ENCODE measurements around the gene DCPS. TPM values are rescaled to one million over a fixed set of nuclear protein-coding genes. Genes with fewer than 3 reads are reported as not detected.

The DCPS gene
- total RNA-seq, 1 experiment from 2014 or later: 25.6 TPM

DNA sequence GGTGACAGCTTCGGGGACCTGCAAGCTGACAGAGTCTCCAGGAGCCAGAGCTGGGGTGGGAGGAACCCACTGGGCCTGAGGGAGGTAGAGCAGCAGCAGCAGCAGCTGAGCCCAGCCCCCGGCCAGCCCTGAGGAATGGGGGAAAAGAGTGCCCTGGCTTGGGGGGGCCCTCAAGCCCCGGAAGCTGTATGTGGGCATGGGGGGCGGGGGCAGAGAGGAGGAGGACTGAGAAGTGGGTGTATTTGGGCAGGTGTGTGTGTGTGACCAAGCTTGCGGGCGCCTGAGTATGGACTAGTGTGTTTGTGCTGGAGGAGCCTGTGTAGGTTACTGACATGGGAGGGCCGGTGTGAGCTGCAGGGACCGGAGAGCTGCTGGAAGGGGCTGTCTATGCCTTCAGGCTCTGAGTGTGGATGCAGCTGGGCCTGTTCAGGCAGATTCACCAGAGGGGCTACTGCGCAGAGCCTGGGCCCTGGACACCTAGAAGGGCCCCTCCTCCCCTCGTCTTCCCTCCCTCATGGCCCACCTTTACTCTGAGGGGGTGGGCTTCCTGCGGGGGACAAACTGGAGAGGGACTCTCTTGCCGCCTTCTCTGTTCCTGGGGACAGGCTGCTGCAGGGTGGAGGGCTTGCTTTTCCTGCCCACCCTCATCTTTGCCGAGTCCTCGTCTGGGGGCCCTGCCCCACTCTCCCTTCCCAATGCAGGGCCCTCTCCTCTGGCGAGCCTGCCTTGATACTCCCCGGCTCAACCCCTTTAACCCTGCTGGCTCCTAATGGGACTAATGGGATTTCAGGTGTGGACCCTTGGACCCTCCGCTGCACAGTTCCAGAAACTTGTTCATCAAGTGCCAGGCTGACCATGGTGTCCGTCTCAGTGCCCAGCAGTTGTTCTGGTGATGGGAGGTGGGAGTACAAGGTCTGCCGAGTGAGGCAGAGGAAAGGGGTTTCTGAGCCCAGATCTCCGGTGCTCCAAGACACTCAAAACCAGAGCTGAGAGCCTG lies 79.8 kb downstream of the DCPS start:
- Histone ChIP-seq H3K36me3 (ENCODE audit: control insufficient read depth in 1 of 2, insufficient read depth in 2 of 2, low read length in 2 of 2) (no peaks in the 10 kb centered on the region), H2AFZ (ENCODE audit: low read depth, low read length, poor library complexity, severe bottlenecking) (no peak overlapping the region), H3K4me2 (ENCODE audit: low read length) (no peak overlapping the region), H3K9ac (ENCODE audit: low read length) (no peak overlapping the region), H4K20me1 (ENCODE audit: insufficient read depth) (no peaks in the 10 kb centered on the region), H3K4me1 (ENCODE audit: control insufficient read depth in 1 of 2, insufficient read depth in 2 of 2, low read length in 2 of 2) (no peaks in the 10 kb centered on the region), H3K79me2 (ENCODE audit: insufficient read depth, low read length) (no peaks in the 10 kb centered on the region), H3K9me2 (ENCODE audit: insufficient read depth) (no peaks in the 10 kb centered on the region), H3K27me3 (ENCODE audit: insufficient read depth, low read length) (no peaks in the 10 kb centered on the region), H3K27ac (ENCODE audit: low read depth, low read length) (no peak overlapping the region), H3K4me3 (replicated peaks in 1 of 2; ENCODE audit: low read depth in 1 of 2, low read length in 2 of 2) (no peak overlapping the region), H3K9me3 (ENCODE audit: control insufficient read depth in 1 of 2, insufficient read depth in 1 of 2, low read depth in 1 of 2, low read length in 2 of 2) (no peaks in the 10 kb centered on the region)
- POLR2A ChIA-PET: no interaction called here
- no TSS peak for BruUV-seq (replicated peaks)
- no peak for DNase-seq (ENCODE audit: low read depth, low spot score)
- CTCF ChIA-PET: interaction anchor here (0.8 kb wide), 1 partner anchor 73 kb away, joined by 3 read pairs; no protein-coding TSS in a partner anchor
- TF ChIP-seq CEBPB (IDR thresholded peaks at IDR 0.05; ENCODE audit: low read depth) (no peak), TCF7L2 (IDR thresholded peaks at IDR 0.05; ENCODE audit: borderline replicate concordance, extremely low read depth, insufficient read depth, insufficient read length) (no peak), SRF (IDR thresholded peaks at IDR 0.05; ENCODE audit: low read depth) (no peak)
- TF ChIP-seq, protein P1, sequence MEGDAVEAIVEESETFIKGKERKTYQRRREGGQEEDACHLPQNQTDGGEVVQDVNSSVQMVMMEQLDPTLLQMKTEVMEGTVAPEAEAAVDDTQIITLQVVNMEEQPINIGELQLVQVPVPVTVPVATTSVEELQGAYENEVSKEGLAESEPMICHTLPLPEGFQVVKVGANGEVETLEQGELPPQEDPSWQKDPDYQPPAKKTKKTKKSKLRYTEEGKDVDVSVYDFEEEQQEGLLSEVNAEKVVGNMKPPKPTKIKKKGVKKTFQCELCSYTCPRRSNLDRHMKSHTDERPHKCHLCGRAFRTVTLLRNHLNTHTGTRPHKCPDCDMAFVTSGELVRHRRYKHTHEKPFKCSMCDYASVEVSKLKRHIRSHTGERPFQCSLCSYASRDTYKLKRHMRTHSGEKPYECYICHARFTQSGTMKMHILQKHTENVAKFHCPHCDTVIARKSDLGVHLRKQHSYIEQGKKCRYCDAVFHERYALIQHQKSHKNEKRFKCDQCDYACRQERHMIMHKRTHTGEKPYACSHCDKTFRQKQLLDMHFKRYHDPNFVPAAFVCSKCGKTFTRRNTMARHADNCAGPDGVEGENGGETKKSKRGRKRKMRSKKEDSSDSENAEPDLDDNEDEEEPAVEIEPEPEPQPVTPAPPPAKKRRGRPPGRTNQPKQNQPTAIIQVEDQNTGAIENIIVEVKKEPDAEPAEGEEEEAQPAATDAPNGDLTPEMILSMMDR (IDR thresholded peaks at IDR 0.05 in 2 of 3, conservative IDR thresholded peaks at IDR 0.05 in 1 of 3; ENCODE audit: borderline replicate concordance in 1 of 3, insufficient read depth in 1 of 3, low read depth in 2 of 3, low read length in 2 of 3): no peak
- TF ChIP-seq, protein P2, sequence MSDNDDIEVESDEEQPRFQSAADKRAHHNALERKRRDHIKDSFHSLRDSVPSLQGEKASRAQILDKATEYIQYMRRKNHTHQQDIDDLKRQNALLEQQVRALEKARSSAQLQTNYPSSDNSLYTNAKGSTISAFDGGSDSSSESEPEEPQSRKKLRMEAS (IDR thresholded peaks at IDR 0.05): no peak
- RAD21 ChIA-PET (ENCODE audit: low non-redundant PET in 1 of 2, low total read pairs in 2 of 2, uncharacterized antibody in 2 of 2, unreplicated experiment in 2 of 2): no interaction called here
- ATAC-seq: peak; percentile 38
- intact Hi-C loops (cut with micrococcal nuclease): no loop called here
